Subcutaneous preadipocyte (primary cell): ENCODE measurements around the gene IRGQ. TPM values are rescaled to one million over a fixed set of nuclear protein-coding genes. Genes with fewer than 3 reads are reported as not detected.

Experiments used
- total RNA-seq: library from RNA; depleted of rRNA; stranded (reverse); fragments of >200 nt; gene quantifications from 2 replicates; pipeline ENCODE4 v1.2.3, GENCODE V29; 2012

Gene IRGQ, protein sequence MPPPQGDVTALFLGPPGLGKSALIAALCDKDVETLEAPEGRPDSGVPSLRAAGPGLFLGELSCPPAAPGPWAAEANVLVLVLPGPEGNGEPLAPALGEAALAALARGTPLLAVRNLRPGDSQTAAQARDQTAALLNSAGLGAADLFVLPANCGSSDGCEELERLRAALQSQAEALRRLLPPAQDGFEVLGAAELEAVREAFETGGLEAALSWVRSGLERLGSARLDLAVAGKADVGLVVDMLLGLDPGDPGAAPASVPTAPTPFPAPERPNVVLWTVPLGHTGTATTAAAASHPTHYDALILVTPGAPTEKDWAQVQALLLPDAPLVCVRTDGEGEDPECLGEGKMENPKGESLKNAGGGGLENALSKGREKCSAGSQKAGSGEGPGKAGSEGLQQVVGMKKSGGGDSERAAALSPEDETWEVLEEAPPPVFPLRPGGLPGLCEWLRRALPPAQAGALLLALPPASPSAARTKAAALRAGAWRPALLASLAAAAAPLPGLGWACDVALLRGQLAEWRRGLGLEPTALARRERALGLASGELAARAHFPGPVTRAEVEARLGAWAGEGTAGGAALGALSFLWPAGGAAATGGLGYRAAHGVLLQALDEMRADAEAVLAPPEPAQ
- total RNA-seq = 8.8 and 11.9 TPM in 2 replicates

DNA sequence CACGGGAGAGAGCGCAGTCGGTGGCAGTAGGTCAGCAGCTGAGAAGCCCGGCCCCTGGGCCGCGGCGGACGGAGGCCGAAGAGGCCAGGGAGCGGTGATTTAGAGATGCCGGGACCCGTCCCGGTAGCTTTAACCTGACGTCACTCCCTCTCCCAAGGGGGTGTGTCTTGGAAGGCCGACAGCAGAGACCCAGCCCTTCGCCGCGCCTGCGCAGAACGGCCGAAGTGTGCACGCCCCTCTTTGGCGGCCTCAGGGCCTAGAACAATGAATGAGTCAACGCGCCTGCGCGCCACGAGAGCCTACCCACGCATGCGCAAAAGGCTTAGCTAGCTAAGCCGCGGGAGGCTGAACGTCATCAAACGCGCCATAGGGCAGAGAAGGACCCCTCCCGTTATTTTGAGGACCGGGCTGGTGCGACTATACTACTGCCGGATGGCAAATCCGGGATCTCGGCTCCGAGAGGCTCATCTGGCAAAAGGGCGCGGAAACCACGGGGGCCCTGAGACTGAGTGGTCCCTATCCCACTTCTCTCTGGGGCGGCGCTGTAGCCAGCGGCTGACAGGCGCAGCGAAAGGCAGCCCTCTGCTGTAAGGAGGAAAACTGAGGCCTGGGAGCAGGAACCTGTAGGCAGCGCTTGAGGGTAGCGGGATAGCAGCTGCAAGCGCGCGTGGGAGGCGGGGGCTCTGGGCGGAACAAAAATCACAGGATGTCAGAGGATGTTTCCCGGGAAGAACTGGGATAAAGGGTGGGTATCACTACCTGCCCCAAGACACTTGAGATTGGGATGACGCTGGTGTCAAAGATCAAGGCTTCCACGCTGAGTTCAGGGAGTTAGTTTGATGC, at the start of gene IRGQ, which contains the start of gene ZNF576:
Gene IRGQ, minus strand, starts transcription at position 136 of the 843 bp plus-strand sequence. CDS start 796 bp downstream, outside the sequence.
Gene ZNF576, plus strand, starts transcription at position 597 of the 843 bp plus-strand sequence. CDS start 514 bp downstream, outside the sequence.

DNA sequence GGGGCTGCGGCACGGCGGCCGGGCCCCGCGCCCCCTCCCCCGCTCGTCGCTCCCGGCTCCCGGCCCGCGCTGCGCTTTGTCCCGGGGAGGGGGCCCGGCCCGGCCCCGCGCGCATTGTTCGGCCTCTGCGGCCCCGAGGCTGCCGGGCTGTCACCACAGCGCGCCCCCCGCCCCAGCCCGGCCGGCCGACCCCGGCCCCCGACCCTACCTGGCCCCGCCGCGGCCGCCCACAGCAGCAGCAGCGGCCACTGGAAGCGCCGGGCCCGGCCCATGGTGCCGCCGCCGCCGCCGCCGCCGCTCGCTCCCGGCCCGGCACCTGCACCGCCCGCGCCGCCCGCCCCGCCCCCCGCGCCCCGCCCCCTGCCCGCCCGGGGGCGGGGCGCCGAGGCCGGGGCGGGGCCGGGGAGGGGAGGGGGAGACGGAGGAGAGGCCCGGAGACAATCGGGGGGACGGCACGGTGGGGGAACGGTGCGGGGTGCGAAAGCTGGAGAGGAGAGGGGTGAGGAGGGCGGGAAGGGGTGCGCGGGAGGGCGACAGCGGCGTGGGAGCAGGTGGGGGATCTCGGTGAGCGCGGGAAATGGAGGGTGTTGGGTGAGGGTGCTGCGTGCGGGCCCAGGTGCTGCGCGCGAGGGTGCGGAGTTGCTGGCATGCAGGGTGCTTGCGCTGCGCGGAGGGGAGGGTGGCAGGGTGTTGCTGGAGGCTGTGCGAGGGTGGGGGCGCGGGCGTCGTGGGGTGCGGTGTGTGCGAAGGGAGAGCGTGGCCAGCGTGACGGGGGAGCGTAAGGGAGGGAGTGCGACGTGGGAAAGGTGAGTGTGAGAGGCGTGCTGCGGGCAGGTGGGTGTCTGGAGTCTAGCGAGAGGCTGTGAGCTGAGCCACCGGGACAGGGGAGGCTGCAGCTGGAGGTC, 43.8 kb upstream of the IRGQ start, which contains the start of gene CADM4:
Gene CADM4, minus strand, starts transcription at position 332 of the 905 bp plus-strand sequence. Its CDS starts 60 bp downstream, at position 272.

GRCh38 chr19:43619262-43620060, 23.5 kb upstream of the IRGQ start, which contains the start of gene ZNF428:
TSS of gene ZNF428 (minus strand) at chr19:43619629. CDS start at chr19:43614304, 5,325 bp downstream.

DNA sequence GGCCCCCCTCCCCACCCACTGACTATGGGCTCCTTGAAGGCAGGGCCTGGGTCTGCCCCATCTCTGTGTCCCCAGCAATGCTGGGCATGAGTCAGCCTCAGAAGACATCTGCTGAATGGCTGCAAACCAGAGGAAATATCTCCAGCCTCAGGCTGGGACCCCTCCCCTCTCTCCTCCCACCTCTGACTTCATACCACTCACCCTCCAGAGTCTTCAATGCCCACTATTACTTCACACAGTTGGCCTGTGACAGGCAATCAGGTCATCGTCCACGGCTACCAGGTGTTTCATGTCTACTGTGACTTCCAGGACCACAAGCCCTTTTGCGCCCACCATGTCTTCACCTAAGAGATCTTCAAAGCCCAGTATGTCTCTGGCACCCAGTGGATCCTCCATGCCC, 15.9 kb upstream of the IRGQ start, which contains the start of gene SRRM5:
Gene SRRM5, plus strand, starts transcription at position 301 of the 400 bp plus-strand sequence. Its CDS starts 34 bp downstream, at position 335.

DNA sequence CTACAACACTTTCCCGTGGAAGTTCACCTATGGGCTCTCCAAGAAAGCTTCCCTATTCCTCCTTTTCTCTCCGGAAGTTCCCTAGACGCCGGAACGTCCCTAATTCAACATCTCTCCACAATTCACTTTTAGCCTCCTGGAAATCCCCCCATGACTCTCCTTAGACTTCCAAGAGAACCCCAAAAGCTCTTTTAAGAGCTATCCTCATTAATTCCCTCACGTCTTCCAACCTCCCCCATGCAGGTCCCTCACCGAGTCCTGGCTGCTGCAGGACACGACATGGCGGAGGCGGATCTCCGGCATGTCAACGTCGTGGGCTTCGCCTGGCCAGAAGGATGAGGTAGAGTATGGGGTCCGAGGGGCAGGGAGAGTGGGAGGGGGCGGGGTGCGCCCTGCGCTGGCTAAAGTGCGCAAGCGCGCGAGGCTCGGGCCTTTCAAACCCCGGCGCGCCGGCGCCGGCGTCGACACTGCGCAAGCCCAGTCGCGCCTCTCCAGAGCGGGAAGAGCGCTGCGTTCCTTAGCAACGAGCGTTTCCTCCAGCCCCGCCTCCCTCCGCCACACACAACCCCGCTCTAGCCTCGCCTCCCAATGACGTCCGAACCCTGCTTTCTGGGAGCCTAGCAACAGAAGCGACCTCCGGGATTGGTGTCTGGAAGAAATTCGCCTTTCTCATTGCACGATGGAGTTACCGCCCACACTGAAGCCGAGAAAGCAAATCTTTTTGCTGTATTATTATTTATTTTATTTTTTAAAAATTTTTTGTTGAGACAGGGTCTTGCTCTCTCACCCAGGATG, 20.6 kb downstream of the IRGQ start, which contains the start of the genes PINLYP and XRCC1:
Gene PINLYP, plus strand, starts transcription at position 646 of the 795 bp plus-strand sequence. CDS start 1,391 bp downstream, outside the sequence.
Gene XRCC1, minus strand, starts transcription at position 372 of the 795 bp plus-strand sequence. Its CDS starts 69 bp downstream, at position 303.

Other genes starting within 250 kb of the IRGQ start
- not detected in 2 replicates for gene CD177, start 242.4 kb downstream of the IRGQ start, total RNA-seq
- not detected in 2 replicates for gene TEX101, start 181.2 kb downstream of the IRGQ start, total RNA-seq
- gene LYPD3, start 130.5 kb downstream of the IRGQ start, total RNA-seq = not detected in 2 replicates
- 9.6 and 10.2 TPM in 2 replicates for gene PHLDB3, start 91.4 kb downstream of the IRGQ start, total RNA-seq
- gene ETHE1, start 68.9 kb downstream of the IRGQ start, total RNA-seq = 41.2 and 59.2 TPM in 2 replicates
- gene ZNF575, start 62.9 kb downstream of the IRGQ start, total RNA-seq = 0.20 and 0.37 TPM in 2 replicates
- 16.2 and 20.9 TPM in 2 replicates for gene XRCC1, start 20.6 kb downstream of the IRGQ start, total RNA-seq
- 2.0 and 3.3 TPM in 2 replicates for gene PINLYP, start 20.3 kb downstream of the IRGQ start, total RNA-seq
- 10.9 and 12.1 TPM in 2 replicates for gene ZNF576, start 461 bp upstream of the IRGQ start, total RNA-seq
- gene SRRM5, start 16.0 kb upstream of the IRGQ start, total RNA-seq = 0.37 TPM in 1 of 2 replicates, not detected in the other
- 13.3 and 20.2 TPM in 2 replicates for gene ZNF428, start 23.5 kb upstream of the IRGQ start, total RNA-seq
- 0.37 and 0.59 TPM in 2 replicates for gene CADM4, start 43.7 kb upstream of the IRGQ start, total RNA-seq
- gene PLAUR, start 74.0 kb upstream of the IRGQ start, total RNA-seq = 105 and 114 TPM in 2 replicates
- gene IRGC, start 119.9 kb upstream of the IRGQ start, total RNA-seq = not detected in 2 replicates
- 14.3 and 19.5 TPM in 2 replicates for gene SMG9, start 158.8 kb upstream of the IRGQ start, total RNA-seq
- 2.0 and 2.9 TPM in 2 replicates for gene KCNN4, start 184.8 kb upstream of the IRGQ start, total RNA-seq
- gene LYPD5, start 206.3 kb upstream of the IRGQ start, total RNA-seq = 0.73 TPM in 1 of 2 replicates, not detected in the other
- 8.8 and 10.7 TPM in 2 replicates for gene ZNF283, start 231.2 kb upstream of the IRGQ start, total RNA-seq